Stimulated activated CD4-positive, alpha-beta T cell treated with anti-CD3 and anti-CD28 coated beads, Interleukin-2, amount 100 ng/mL, for 48 hours (primary cell): ENCODE measurements around the gene INSR.
"Not testable (repeated sequence)": the region's sequence is repeated elsewhere in the genome, so short reads cannot be mapped to it uniquely, and the experiment has no call there.

Source experiments
- DNase-seq, 2 donors: peaks; one replicate each; pipeline ENCODE4 v3.0.0-alpha.2; 2020

Gene INSR

DNA sequence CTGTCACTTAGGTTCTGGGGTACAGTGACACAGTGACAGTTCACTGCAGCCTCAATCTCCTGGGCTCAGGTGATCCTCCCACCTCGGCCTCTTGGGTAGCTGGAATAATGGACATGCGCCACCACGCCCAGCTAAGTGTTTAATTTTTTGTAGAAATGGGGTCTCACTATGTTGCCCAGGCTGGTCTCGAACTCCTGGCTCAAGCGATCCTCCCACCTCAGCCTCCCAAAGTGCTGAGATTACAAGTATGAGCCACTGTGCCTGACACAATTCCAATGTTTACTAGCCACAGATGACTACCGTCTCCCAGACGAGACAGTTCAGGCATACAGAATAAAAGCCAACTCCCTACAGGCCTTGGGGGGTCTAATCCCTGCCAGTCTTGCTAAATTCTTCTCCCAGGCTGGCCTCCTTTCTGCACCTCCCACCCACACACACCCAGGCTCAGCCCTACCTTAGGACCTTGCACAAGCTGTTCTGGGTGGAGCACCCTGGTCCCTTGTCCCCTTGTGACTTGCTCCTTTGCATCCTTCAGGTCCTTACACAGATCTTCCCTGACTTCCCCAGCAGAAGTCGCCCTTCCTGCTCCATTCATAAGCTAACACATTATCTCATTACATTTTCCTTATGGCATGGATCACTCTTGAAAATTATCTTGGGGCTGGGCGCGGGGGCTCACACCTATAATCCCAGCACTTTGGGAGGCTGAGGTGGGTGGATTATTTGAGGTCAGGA, 106.4 kb downstream of the INSR start:
- no peak for DNase-seq

DNA sequence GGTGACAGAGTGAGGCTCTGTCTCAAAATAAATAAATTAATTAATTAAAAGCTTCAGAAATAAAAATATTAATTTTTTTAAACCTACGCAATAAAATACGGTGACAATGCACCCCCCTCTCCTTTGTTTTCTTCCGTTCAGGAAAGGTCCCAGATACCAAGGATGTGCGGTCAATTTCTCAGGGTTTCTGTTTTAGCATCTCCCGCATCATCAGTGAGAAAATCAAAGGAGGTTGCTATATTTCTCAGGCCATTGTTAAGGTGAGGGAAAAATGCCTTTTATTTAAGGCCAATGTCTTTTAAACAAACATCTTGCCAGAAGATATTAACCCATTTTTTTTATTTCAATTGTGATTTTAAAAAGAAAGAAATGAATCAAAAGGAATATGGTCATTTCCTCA, 111.7 kb downstream of the INSR start:
- DNase-seq, result no peak

DNA sequence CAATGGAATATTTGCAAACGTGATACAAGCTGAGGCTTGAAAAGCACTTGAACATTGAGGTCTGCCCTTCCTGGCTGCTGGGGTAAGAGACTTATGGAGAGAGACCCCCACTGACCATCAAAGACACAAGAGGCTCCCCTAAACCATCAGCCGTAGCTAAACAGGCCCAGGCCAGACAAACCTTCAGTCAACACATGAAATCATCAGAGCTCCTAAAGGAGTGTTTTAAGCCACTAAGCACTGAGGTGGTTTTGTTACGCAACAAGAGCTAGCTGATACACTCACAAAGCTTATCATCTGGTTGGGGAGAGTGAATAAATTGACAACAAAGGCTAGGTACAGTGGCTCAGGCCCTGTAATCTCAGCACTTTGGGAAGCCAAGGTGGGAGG, 114.3 kb downstream of the INSR start:
- no peak for DNase-seq

DNA sequence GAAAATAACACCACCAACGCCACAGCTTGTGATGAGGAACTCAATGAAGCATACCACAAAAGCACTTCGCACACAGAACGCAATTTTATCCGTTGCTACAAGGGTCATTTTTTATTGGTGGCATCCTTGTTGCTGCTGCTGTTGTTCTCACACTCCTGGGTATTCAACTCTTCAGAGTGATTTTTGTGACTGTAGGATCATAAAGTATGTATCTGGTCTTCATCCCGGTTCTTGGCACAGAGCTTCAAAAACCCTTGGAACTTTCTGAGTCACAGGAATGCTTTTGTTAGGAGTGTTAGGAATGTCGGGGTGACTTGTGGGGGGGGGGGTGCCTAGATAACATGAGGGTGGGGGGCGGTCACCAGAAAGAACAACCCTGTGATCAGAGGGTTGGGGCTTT, 116.3 kb downstream of the INSR start:
- no peak for DNase-seq

- DNase-seq, result no peak
Observed at GRCh38 chr19:7176792-7177191, 117.4 kb downstream of the INSR start.

- no peak for DNase-seq
Observed at GRCh38 chr19:7172794-7173193, 121.4 kb downstream of the INSR start.

- no peak for DNase-seq
Observed at GRCh38 chr19:7170983-7171382, 123.2 kb downstream of the INSR start.

- DNase-seq, result no peak
Observed at GRCh38 chr19:7168941-7169340, 125.3 kb downstream of the INSR start.

DNA sequence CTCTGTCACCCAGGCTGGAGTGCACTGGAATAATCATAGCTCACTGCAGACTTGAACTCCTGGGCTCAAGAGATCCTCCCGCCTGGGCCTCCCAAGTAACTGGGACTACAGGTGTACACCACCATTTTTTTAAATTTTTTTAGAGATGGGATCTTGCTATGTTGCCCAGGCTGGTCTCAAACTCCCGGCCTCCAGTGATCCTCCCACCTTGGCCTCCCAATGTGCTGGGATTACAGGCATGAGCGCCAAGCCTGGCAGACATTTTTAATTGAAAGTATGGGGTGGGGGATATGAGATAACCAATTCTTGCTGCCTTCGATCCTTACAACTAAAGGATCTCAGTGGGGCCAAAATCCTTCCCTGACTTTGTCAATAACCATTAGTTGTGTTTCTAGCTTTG, 132.9 kb downstream of the INSR start:
- no peak for DNase-seq

GRCh38 chr19:7159105-7159933, 134.9 kb downstream of the INSR start:
- no peak for DNase-seq

DNA sequence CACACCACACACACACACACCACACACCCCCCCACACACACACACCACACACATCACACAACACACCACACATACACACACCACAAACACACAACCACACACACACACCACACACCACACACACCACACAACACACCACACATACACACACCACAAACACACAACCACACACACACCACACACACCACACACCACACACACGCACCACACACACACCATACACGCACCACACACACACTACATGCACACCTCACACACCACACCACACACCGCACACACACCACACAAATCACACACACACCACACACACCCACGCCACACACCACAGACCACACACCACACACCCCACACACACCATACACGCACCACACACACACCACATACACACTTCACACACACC, 141.2 kb downstream of the INSR start:
- no peak for DNase-seq

GRCh38 chr19:7152568-7152967, 141.6 kb downstream of the INSR start:
- no peak for DNase-seq

GRCh38 chr19:7149956-7150705, 144.1 kb downstream of the INSR start:
- DNase-seq, result no peak

GRCh38 chr19:7147119-7147675, 147.0 kb downstream of the INSR start:
- DNase-seq, result not testable (repeated sequence)

DNA sequence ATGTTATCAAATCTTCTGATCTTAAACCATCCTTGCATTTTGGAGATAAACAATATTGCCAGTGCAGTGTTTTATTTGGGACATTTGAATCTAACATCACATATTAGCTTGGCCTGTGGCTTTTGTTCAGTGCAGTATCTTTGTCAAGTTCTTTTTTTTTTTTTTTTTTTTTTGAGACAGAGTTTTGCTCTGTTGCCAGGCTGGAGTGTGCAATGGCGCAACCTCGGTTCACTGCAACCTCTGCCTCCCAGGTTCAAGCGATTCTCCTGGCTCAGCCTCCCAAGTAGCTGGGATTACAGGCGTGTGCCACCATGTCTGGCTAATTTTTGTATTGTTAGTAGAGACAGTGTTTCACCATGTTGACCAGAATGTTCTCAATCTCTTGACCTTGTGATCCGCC, 148.1 kb downstream of the INSR start:
- not testable (repeated sequence) for DNase-seq

GRCh38 chr19:7145494-7145893, 148.7 kb downstream of the INSR start:
- no peak for DNase-seq

DNA sequence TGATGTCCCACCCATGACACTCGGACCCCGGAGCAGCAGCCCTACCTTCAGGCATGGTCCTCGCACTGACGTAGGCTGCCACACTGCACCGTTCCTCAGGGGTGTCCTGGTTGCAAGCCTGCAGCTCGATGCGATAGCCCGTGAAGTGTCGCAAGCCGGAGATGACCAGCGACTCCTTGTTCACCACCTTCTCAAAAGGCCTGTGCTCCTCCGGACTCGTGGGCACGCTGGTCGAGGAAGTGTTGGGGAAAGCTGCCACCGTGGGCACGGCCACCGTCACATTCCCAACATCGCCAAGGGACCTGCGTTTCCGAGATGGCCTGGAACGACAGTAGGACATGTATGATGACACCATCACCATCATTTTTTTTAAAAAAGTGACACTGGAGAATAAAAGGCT, 151.4 kb downstream of the INSR start:
- DNase-seq, result no peak

GRCh38 chr19:7140137-7140536, 154.1 kb downstream of the INSR start:
- DNase-seq, result no peak

- no peak for DNase-seq
Observed at GRCh38 chr19:7139095-7139494, 155.1 kb downstream of the INSR start.

GRCh38 chr19:7138402-7138801, 155.8 kb downstream of the INSR start:
- DNase-seq, result no peak

- no peak for DNase-seq
Observed at GRCh38 chr19:7137120-7137519, 157.1 kb downstream of the INSR start.

- no peak for DNase-seq
Observed at GRCh38 chr19:7132054-7132453, 162.2 kb downstream of the INSR start.

- DNase-seq, result no peak
Observed at GRCh38 chr19:7130043-7130442, 164.2 kb downstream of the INSR start.
